22Rv1 (cell line): ENCODE measurements around the gene COL4A1.

ENCODE experiments used
- H3K27ac ChIP-seq: fragments of 450-650 bp; 2 replicates; pipeline ENCODE4 v1.5.1; 2017
- CTCF ChIP-seq: fragments of 450-650 bp; IDR thresholded peaks from 2 replicates; pipeline ENCODE4 v1.5.1; 2017; ENCODE audit warnings: mild to moderate bottlenecking
- ZFX ChIP-seq: fragments of 450-650 bp; IDR thresholded peaks from 2 replicates; pipeline ENCODE4 v1.6.1; 2017; ENCODE audit warnings: antibody characterized with exemption, borderline replicate concordance

Gene COL4A1

DNA sequence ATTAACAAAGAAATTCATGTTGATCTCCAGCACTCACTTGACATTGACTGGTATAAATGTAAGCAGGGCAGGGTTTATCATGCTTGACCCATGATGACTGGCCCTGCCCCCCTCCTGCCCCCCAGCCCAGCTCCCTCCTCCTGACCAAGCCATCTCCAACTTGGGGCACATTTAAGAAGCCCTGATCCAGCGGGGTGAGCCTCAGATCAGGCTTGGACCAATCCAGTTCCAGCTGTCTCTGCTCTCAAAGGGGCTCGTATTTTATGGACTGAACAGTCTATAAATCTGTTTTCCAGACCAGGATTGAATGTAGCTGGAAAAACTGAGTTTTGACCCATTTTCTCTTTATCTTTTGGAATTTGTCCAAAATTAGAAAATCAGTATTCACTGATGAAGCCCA, 100.0 kb downstream of the COL4A1 start:
- TF ChIP-seq CTCF (no peak), ZFX (no peak)
- no peak overlapping the region for H3K27ac ChIP-seq

- H3K27ac ChIP-seq, result no peak overlapping the region
- TF ChIP-seq ZFX (no peak), CTCF (no peak)
These were observed 100.8 kb downstream of the COL4A1 start for GRCh38 chr13:110206185-110206584.

- TF ChIP-seq CTCF (no peak), ZFX (no peak)
- H3K27ac ChIP-seq, result no peak overlapping the region
These were observed 105.8 kb downstream of the COL4A1 start for GRCh38 chr13:110201114-110201513.

GRCh38 chr13:110200276-110200870, 106.6 kb downstream of the COL4A1 start:
- no peak for TF ChIP-seq ZFX
- TF ChIP-seq CTCF, result no peak
- H3K27ac ChIP-seq, result no peak overlapping the region

DNA sequence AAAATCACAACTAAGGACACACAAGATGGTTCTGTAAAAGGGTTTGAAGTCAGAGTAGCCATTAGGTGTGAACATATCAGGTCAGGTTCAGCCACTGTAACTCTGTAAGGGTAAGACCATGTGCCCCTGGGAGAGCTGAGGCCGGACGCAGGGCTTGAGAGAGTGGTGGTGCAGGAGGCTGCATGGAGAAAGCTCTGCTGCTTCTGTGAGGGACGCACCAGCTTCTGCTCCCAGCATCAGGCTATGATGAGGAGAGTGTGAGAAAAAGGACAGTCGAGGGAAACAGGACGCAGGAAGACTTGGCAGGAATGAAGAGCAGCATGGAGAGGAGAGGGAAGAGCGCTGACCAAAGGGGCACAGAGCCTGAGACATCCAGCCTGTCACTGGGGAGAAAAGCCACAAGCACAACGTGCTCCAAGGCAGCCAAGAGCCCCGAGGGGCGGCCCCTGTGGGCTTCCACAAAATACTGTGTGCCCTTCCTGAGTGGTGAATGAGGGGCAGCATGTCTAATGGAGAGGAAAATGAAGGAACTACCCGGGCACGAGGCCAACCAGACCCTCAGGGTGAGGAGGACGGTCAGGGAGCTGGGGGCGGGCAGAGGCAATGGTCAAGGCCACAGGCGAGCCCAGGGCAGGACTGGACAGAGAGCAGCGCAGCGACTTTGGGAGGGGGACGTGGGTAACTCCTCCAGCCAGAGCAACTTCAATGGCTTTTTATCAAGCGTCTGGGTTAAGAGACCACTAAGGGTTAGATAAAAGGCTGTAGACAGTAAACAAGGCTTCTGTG, 107.7 kb downstream of the COL4A1 start:
- TF ChIP-seq CTCF, result no peak
- TF ChIP-seq ZFX, result no peak
- no peak overlapping the region for H3K27ac ChIP-seq

DNA sequence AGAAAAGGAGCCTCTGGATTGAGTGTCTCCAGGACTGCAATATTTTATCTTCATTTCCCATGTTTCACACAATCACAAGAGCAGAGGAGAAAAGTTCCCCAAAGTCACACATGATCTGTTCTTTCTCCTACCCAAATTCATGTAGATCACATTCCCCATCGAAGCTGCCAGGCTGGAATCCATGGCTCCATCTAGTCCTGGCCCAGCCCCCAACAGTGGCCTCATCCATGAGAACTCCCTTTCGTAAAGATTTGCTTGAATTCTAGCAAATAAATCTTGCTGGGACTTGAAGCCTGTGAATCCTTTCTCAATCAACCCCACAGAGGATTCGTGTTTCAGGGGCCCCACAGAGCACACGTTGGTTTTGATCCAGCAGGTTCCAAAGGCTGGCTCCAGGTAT, 109.5 kb downstream of the COL4A1 start:
- TF ChIP-seq ZFX (no peak), CTCF (no peak)
- no peak overlapping the region for H3K27ac ChIP-seq

DNA sequence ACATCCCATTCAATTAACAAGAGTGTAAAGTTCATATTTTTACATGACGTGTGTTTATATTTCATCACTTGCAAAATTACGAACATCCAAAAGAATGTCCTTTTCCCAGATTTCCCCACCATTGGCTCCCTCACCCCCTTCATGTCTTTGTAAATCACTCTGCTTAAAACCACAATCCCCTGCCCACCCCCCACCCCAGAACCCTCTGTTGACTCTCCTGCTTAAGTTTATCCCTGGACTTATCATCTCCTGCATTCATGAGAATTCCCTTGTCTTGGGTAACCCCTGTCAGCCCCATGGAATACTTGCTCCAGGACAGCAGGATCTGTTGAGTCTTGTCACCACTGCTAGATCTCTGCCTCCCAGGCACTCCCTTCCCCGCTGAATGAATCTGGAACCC, 109.9 kb downstream of the COL4A1 start:
- H3K27ac ChIP-seq, result no peak overlapping the region
- TF ChIP-seq ZFX (no peak), CTCF (no peak)
